ENCODE data around the gene SAGE1. TPM values are rescaled to one million over a fixed set of nuclear protein-coding genes. Genes with fewer than 3 reads are reported as not detected.
A peak's percentile ranks its signal among the peaks of the same experiment; 100 is the strongest.
"Not testable (repeated sequence)": the region's sequence is repeated elsewhere in the genome, so short reads cannot be mapped to it uniquely, and the experiment has no call there.

SAGE1 gene
- polyA plus RNA-seq (2013, experiment 1 of 2; ENCODE audit: insufficient read length) = not detected
- not detected for polyA plus RNA-seq (2013, experiment 2 of 2; ENCODE audit: insufficient read length)

GRCh38 chrX:135893294-135893817 is at the start of gene SAGE1, which contains the start of gene CT45A10:
Gene SAGE1, plus strand, starts transcription at chrX:135893716. Its CDS starts 2,527 bp downstream, at chrX:135896243.
Gene CT45A10, minus strand, starts transcription at chrX:135893444. Its CDS starts 8,100 bp downstream, at chrX:135885344.
- no peak for DNase-seq

- DNase-seq = not testable (repeated sequence)
These were observed 39.1 kb upstream of the SAGE1 start, which contains the start of gene CT45A8 for GRCh38 chrX:135854438-135854837. Gene CT45A8, minus strand, starts transcription at chrX:135854538. Its CDS starts 3,755 bp downstream, at chrX:135850783.

- DNase-seq = not testable (repeated sequence)
These were observed 21.8 kb upstream of the SAGE1 start, which contains the start of gene CT45A9 for GRCh38 chrX:135871712-135872111. Gene CT45A9, minus strand, starts transcription at chrX:135871812. Its CDS starts 3,751 bp downstream, at chrX:135868061.

DNA sequence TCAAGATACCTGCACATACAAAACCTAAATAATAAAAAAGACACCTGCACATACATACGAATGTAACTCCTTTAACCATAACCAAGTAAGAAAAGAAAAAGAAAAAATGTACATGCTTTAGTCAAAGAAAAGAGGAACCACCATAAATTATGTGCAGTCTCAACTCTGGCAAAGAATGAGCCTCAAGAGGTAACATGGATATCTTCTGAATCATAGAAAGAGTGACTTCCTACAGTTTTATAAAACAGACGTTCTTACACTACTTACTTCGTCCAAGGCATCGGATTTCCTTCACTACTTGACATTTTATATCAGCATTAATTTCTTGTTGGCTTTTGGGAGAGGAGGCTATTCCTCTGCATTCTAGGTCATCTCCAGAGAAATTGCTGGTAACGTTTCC is 10.8 kb upstream of the SAGE1 start:
- not testable (repeated sequence) for DNase-seq

- DNase-seq = not testable (repeated sequence)
These were observed 5.3 kb upstream of the SAGE1 start for GRCh38 chrX:135888230-135888629.

- not testable (repeated sequence) for DNase-seq
These were observed 4.5 kb upstream of the SAGE1 start for GRCh38 chrX:135888976-135889375.

- no peak for DNase-seq
These were observed 3.4 kb upstream of the SAGE1 start for GRCh38 chrX:135890087-135890585.

DNA sequence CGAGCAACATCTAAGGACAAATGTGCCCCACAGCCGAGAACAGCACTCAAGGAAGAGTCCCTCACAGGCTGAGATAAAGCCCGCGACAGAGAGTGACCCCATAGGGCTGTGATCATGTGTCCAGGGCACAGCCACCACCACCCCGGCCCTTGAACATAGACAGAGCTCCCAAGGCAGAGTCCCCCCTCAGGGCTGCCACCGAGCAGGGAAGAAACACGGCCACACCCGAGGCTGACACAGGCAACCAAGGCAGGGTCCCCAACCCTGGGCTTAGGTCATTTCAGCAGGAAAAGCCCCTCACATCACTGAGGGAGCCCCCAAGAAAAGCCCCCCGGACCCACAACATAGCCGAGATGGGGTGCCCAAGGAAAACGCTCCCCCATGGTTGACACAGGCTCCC is 735 bp upstream of the SAGE1 start:
- DNase-seq = no peak

DNA sequence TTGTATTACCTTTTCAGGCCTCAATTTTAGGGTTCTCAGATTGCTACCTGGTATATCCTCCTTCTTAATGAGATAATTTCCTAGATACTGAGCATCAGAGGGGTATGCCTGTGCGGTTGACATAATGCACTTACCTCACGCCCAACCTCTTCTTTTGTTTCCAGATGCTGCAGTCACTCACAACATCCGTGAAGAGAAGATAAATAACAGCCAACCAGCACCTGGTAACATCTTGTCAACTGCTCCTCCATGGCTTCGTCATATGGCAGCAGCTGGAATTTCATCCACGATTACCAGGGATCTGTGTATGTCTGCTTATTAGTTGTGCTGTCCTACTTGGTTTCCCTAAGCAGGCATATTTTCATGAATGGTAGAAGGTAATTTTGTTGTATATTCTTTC is 16.7 kb downstream of the SAGE1 start:
- DNase-seq = no peak

DNA sequence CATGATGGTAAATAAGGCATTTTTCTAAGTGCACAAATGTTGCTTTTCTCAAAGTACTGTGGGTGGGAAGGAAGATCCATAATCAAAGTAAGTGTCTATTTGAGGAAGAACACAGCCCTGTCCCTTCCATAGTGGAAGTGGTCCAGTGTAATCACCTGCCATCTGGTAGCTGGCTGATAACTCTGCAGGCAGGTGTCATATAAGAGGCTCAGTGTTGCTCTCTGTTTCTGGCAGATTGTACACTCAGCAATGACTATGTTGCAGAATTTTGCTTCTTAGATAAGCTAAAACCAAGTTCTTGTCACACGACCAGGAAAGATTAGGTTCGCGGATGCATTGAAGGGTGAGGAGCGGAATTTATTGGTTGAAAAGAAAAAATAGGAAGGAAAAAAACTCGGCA is 20.9 kb downstream of the SAGE1 start:
- DNase-seq = no peak

DNA sequence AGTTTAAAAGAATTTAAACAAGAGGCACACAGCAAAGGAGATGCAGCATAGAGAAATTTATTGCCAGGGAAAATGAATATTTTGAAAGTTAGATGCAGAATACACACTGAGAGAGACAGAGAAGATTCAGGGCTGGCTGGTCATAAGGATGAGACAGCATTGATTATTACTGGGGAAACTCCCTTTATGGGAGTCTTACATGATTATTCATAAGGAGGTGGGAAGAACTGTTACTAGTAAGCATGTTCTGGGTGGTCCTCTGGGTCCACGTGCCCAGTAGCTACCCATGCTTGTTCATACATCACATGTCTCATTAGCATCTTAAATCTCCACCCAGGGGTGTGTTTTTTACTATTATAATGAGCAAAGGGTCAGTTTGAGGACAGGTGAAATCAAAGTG is 27.0 kb downstream of the SAGE1 start:
- DNase-seq = not testable (repeated sequence)

DNA sequence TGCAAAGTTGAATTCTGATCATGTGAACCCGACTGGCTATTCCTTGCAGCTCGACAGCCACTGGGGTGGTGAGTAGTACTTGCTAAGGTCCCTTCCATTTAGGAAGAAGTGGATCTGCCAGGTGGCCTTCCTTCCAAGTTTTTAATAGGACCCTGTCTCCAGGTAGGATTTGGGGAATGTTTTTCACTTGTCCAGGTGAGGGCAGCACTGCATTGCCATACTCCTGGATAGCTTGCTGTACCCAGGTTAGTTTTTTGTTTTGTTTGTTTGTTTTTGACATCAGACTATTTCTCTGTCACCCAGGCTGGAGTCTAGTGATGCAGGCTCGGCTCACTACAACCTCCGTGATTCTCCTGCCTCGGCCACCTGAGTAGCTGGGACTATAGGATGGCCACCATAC is 29.8 kb downstream of the SAGE1 start:
- no peak for DNase-seq

- DNase-seq = no peak
These were observed 34.4 kb downstream of the SAGE1 start for GRCh38 chrX:135927897-135928296.

DNA sequence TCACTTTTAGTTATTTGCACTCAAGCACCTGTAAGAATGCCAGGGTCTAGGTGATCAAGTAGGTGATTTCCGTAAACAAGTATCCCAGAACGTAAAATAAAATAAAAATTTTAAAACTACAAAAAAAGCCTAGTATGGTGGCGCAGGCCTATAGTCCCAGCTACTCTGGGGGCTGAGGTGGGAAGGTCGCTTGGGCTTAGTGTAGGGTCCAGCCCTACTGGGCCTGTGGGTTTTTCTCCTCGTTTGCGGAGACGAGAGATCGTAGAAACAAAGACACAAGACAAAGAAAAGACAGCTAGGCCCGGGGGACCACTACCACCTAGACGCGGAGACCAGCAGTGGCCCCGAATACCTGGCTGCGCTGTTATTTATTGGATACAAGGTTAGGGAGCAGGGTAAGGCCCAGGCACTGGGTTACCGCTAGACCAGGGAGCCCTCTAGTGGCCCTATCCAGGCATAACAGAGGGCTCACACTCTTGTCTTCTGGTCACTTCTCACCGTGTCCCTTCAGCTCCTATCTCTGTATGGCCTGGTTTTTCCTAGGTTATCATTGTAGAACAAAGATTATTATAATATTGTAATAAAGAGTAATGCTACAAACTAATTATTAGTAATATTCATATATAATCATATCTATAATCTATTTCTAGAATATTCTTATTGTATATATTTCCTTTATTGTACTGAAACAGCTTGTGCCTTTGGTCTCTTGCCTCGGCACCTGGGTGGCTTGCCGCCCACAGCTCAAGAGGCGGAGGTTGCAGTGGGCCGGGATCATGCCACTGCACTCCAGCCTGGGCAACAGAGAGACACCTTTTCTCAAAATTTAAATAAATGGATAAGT is 38.4 kb downstream of the SAGE1 start:
- peak; percentile 6 for DNase-seq

GRCh38 chrX:135944486-135944885 is 51.0 kb downstream of the SAGE1 start:
- no peak for DNase-seq

GRCh38 chrX:135951291-135951690 is 57.8 kb downstream of the SAGE1 start:
- DNase-seq = no peak
